Liver (tissue), 9 donors: ENCODE data around the gene PPP6R3. TPM values are rescaled to one million over a fixed set of nuclear protein-coding genes. Genes with fewer than 3 reads are reported as not detected.

Experiments used
- DNase-seq: peaks from one replicate; pipeline ENCODE4 v3.0.0-alpha.2; 2017; ENCODE audit warnings: low spot score
- H3K27ac ChIP-seq, 2 donors: one replicate each; pipeline ENCODE4 v1.7.0; 2013; ENCODE audit warnings: inconsistent platforms in 2 of 2, low read length in 2 of 2, control low read depth in 1 of 2, low read depth in 1 of 2, mild to moderate bottlenecking in 1 of 2
- H3K27me3 ChIP-seq, 4 donors: one replicate each; pipeline versions ENCODE4 v1.6.1 to v1.7.0; 2013; ENCODE audit warnings: low read length in 3 of 4, inconsistent platforms in 1 of 4, mild to moderate bottlenecking in 1 of 4, moderate library complexity in 1 of 4; ENCODE audit not compliant: control insufficient read depth in 4 of 4, insufficient read depth in 4 of 4
- H3K36me3 ChIP-seq, 4 donors: one replicate each; pipeline versions ENCODE4 v1.6.1 to v1.7.0; 2013; ENCODE audit warnings: low read length in 3 of 4, mild to moderate bottlenecking in 3 of 4, low read depth in 1 of 4, moderate library complexity in 1 of 4; ENCODE audit not compliant: control insufficient read depth in 4 of 4, insufficient read depth in 3 of 4
- H3K4me1 ChIP-seq, 4 donors: one replicate each; pipeline versions ENCODE4 v1.6.1 to v1.7.0; 2013; ENCODE audit warnings: low read length in 3 of 4, mild to moderate bottlenecking in 3 of 4, moderate library complexity in 1 of 4; ENCODE audit not compliant: control insufficient read depth in 4 of 4, insufficient read depth in 4 of 4
- H3K4me3 ChIP-seq, 3 donors: one replicate each; pipeline versions ENCODE4 v1.6.1 to v1.7.0; 2013; ENCODE audit warnings: low read length in 3 of 3, control low read depth in 1 of 3, low read depth in 1 of 3, mild to moderate bottlenecking in 1 of 3
- H3K9ac ChIP-seq, 2 donors: one replicate each; pipeline ENCODE4 v1.7.0; 2013; ENCODE audit warnings: low read length in 2 of 2, mild to moderate bottlenecking in 2 of 2, moderate library complexity in 2 of 2, control low read depth in 1 of 2, low read depth in 1 of 2
- H3K9me3 ChIP-seq, 4 donors: one replicate each; pipeline versions ENCODE4 v1.6.1 to v1.7.0; 2013; ENCODE audit warnings: low read length in 3 of 4; ENCODE audit not compliant: control insufficient read depth in 4 of 4
- EGR1 ChIP-seq, 2 donors: IDR thresholded peaks; 2 replicates each; pipeline ENCODE4 v1.6.1; 2016 to 2018; ENCODE audit warnings: antibody characterized with exemption in 2 of 2, low read depth in 2 of 2
- FOXA2 ChIP-seq: IDR thresholded peaks from 2 replicates; pipeline ENCODE4 v1.6.1; 2016; ENCODE audit warnings: antibody characterized with exemption
- GABPA ChIP-seq, 2 donors: IDR thresholded peaks in 1 of 2; conservative IDR thresholded peaks in 1 of 2; 2 replicates each; pipeline ENCODE4 v1.6.1; 2016; ENCODE audit warnings: antibody characterized with exemption in 2 of 2, mild to moderate bottlenecking in 1 of 2, moderate library complexity in 1 of 2
- HNF4G ChIP-seq: IDR thresholded peaks from 2 replicates; pipeline ENCODE4 v1.6.1; 2016; ENCODE audit warnings: antibody characterized with exemption
- JUND ChIP-seq, 2 donors: IDR thresholded peaks; 2 replicates each; pipeline ENCODE4 v1.6.1; 2016; ENCODE audit warnings: antibody characterized with exemption in 2 of 2
- NR2F2 ChIP-seq: IDR thresholded peaks from 2 replicates; pipeline ENCODE4 v1.6.1; 2016; ENCODE audit warnings: antibody characterized with exemption
- RAD21 ChIP-seq, 2 donors: IDR thresholded peaks; 2 replicates each; pipeline ENCODE4 v1.6.1; 2016; ENCODE audit warnings: antibody characterized with exemption in 2 of 2, mild to moderate bottlenecking in 2 of 2
- RXRA ChIP-seq, 2 donors: IDR thresholded peaks; 2 replicates each; pipeline ENCODE4 v1.6.1; 2017 to 2018; ENCODE audit warnings: antibody characterized with exemption in 2 of 2, mild to moderate bottlenecking in 1 of 2
- SP1 ChIP-seq: IDR thresholded peaks from 2 replicates; pipeline ENCODE4 v1.6.1; 2018; ENCODE audit warnings: antibody characterized with exemption, mild to moderate bottlenecking
- WGBS: extraction: QIAGEN DNeasy Blood & Tissue Kit; methylation state at CpG from one replicate; pipeline ENCODE4 v1.1.7; 2013; 5-methylcytosine and 5-hydroxymethylcytosine counted together
- polyA plus RNA-seq, 2 donors: library from polyadenylated mRNA; stranded (reverse) in 1 of 2; unstranded in 1 of 2; fragments of 200-250 nt in 1 of 2; fragments of >200 nt in 1 of 2; fragmentation: Nextera tagmentation in 1 of 2; extraction: Ambion mirVana in 1 of 2; gene quantifications; one replicate each; pipeline versions ENCODE4 v1.2.1 to v1.2.3, GENCODE V29; 2013 to 2015
- total RNA-seq, 2 donors: library from RNA; depleted of rRNA; stranded (reverse); fragments of >200 nt; gene quantifications; one replicate each; pipeline ENCODE4 v1.2.3, GENCODE V29; 2014
- TF ChIP-seq, protein P1 (sequence below): IDR thresholded peaks from 2 replicates; pipeline ENCODE4 v1.6.1; 2016; ENCODE audit warnings: antibody characterized with exemption
- TF ChIP-seq, protein P2 (sequence below): IDR thresholded peaks from 2 replicates; pipeline ENCODE4 v1.6.1; 2016; ENCODE audit warnings: antibody characterized with exemption, mild to moderate bottlenecking
- TF ChIP-seq, protein P3 (sequence below): IDR thresholded peaks from 2 replicates; pipeline ENCODE4 v1.6.1; 2016; ENCODE audit warnings: antibody characterized with exemption
- TF ChIP-seq, protein P4 (sequence below): IDR thresholded peaks from 2 replicates; pipeline ENCODE4 v1.6.1; 2016; ENCODE audit warnings: antibody characterized with exemption
- donor health status: healthy.
- donor health status: healthy.
- donor health status: healthy.
- donor health status: healthy.
- donor health status: healthy.

Gene PPP6R3
- total and polyA plus RNA-seq, 4 donors, result 12.3 to 101 (median 58.1) TPM

DNA sequence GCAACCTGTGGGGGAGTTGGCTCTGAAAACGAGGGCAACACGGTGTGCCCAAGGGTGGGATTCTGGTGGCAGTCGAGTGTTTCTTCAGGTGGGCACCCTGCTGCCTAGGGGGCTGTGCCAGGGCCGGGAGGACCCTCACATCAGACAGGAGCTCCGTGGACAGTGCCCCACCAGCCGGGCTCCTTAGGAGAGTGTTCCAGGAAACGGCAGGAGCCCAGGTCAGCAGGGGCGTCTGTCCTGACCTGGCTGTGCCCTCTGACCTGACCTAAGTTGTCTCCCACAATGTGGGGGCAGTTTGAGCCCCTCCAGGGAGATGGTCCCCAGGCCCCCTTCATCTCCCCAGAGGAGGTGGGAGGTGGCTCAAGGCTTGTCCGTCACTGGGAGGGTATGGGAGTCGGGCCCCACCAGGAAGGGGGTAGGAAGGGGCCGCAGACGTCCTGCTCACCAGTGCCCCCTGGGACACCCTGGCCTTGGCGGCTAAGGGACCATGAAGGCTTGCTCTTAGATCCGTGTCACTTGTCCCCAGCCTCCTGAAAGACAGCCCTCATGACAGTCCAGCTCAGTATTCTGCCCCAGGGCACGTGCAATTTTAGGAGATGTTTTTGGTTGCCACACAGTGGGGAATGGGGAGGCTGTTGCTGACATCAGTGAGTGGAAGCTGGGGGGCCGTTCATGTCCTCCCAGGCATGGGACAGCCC is 191.6 kb downstream of the PPP6R3 start:
- Histone ChIP-seq H3K27me3 (no peaks in the 10 kb centered on the region), H3K9me3 (peaks cover 4 to 13% (median 10%) of the 10 kb centered on the region in 4 donors), H3K27ac (no peak overlapping the region), H3K4me3 (no peak overlapping the region), H3K9ac (no peak overlapping the region), H3K36me3 (no peaks in the 10 kb centered on the region), H3K4me1 (no peaks in the 10 kb centered on the region)
- WGBS, result 63% methylated on average over 16 of the region's 16 CpGs
- TF ChIP-seq HNF4G (no peak), FOXA2 (no peak)
- TF ChIP-seq, protein P1, sequence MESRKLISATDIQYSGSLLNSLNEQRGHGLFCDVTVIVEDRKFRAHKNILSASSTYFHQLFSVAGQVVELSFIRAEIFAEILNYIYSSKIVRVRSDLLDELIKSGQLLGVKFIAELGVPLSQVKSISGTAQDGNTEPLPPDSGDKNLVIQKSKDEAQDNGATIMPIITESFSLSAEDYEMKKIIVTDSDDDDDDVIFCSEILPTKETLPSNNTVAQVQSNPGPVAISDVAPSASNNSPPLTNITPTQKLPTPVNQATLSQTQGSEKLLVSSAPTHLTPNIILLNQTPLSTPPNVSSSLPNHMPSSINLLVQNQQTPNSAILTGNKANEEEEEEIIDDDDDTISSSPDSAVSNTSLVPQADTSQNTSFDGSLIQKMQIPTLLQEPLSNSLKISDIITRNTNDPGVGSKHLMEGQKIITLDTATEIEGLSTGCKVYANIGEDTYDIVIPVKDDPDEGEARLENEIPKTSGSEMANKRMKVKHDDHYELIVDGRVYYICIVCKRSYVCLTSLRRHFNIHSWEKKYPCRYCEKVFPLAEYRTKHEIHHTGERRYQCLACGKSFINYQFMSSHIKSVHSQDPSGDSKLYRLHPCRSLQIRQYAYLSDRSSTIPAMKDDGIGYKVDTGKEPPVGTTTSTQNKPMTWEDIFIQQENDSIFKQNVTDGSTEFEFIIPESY, result no peak
- no peak for DNase-seq

DNA sequence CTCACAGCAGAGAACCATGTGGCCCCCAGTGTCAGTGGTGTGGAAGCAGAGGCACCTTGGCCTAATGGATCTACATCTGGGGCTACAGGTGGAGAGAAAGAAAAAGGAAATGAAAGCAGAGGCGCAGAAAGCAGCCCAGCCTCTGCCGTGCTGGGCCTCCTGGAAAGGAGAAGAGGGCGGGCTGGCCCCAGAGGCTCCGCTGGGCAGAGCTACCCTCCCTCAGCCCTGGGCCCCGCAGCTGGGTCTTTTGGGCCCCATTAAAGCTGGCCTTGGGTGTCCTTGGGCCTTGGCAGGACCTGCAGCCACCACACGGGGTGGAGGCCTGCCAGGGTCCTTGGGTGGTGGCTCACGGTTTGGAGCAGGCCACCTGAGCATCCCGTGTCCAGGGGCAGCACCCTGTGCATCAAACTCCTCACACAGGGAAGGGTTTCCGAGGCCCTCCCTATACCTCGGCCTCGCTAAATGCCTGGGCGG is 192.2 kb downstream of the PPP6R3 start:
- H3K9me3 ChIP-seq, result peaks cover 0 to 8% (median 4%) of the 10 kb centered on the region in 4 donors
- no peak overlapping the region for H3K4me3 ChIP-seq
- no peaks in the 10 kb centered on the region for H3K27me3 ChIP-seq
- H3K9ac ChIP-seq, result no peak overlapping the region
- 85% methylated on average over 12 of the region's 12 CpGs for WGBS
- no peaks in the 10 kb centered on the region for H3K36me3 ChIP-seq
- TF ChIP-seq, protein P2, sequence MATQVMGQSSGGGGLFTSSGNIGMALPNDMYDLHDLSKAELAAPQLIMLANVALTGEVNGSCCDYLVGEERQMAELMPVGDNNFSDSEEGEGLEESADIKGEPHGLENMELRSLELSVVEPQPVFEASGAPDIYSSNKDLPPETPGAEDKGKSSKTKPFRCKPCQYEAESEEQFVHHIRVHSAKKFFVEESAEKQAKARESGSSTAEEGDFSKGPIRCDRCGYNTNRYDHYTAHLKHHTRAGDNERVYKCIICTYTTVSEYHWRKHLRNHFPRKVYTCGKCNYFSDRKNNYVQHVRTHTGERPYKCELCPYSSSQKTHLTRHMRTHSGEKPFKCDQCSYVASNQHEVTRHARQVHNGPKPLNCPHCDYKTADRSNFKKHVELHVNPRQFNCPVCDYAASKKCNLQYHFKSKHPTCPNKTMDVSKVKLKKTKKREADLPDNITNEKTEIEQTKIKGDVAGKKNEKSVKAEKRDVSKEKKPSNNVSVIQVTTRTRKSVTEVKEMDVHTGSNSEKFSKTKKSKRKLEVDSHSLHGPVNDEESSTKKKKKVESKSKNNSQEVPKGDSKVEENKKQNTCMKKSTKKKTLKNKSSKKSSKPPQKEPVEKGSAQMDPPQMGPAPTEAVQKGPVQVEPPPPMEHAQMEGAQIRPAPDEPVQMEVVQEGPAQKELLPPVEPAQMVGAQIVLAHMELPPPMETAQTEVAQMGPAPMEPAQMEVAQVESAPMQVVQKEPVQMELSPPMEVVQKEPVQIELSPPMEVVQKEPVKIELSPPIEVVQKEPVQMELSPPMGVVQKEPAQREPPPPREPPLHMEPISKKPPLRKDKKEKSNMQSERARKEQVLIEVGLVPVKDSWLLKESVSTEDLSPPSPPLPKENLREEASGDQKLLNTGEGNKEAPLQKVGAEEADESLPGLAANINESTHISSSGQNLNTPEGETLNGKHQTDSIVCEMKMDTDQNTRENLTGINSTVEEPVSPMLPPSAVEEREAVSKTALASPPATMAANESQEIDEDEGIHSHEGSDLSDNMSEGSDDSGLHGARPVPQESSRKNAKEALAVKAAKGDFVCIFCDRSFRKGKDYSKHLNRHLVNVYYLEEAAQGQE, result no peak
- TF ChIP-seq, protein P3, sequence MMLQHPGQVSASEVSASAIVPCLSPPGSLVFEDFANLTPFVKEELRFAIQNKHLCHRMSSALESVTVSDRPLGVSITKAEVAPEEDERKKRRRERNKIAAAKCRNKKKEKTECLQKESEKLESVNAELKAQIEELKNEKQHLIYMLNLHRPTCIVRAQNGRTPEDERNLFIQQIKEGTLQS, result no peak
- no peak for TF ChIP-seq RAD21 (IDR thresholded peaks at IDR 0.05)
- DNase-seq, result no peak
- no peak overlapping the region for H3K27ac ChIP-seq
- H3K4me1 ChIP-seq, result no peaks in the 10 kb centered on the region

DNA sequence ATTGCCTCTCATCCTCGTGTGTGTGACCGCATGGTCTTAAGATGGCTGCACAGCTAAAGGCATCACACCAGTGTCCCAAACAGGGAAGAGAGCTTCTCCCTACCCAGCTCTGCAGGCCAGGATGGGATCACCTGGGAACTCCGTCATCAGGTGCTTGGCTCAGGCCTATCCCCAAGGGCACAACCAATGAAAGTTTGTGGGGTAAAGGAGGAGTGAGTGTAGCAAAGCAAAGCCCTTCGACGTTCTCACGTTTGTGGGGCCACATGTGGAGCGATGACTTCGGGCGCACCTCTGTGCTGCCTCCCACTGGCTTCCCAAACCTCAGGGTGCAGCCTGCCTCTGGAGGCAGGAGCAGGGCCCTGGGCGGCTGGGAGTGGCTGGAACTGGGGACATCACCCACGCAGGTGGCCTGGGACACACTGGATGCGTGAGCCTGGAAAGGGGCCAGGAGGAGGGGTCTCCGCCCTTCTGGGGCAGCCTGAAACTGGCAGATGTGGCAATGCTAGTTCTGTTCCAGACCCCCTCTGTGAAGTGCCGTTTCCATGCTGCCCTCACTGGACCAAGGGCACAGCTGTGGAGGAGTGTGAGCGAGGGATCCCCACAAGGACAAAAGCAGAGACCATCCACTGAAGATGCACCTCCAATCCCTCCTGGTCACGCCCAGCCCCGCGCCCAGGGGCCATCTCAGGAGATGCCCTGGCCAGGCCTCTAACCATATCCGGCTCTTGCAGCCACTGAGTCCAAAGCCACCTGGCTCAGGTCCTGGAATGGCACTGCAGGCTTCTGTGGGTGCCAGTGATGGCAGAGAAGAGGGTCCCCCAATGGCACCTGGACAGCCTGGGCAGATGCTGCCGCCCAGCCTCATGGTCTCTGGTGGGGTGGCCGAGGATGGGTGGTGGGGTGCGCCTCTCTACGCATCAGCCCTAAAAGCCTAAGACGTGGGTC is 193.2 kb downstream of the PPP6R3 start:
- H3K36me3 ChIP-seq, result no peaks in the 10 kb centered on the region
- no peak for DNase-seq
- no peaks in the 10 kb centered on the region for H3K4me1 ChIP-seq
- H3K27ac ChIP-seq, result no peak overlapping the region
- H3K4me3 ChIP-seq, result no peak overlapping the region
- 84% methylated on average over 24 of the region's 24 CpGs for WGBS
- no peaks in the 10 kb centered on the region for H3K27me3 ChIP-seq
- H3K9me3 ChIP-seq, result peaks cover 0 to 8% (median 4%) of the 10 kb centered on the region in 4 donors
- no peak overlapping the region for H3K9ac ChIP-seq
- TF ChIP-seq EGR1 (IDR thresholded peaks at IDR 0.05; ENCODE audit: low read depth in 2 of 2) (no peak), JUND (IDR thresholded peaks at IDR 0.05) (no peak), NR2F2 (no peak), FOXA2 (no peak), RXRA (IDR thresholded peaks at IDR 0.05) (no peak), GABPA (IDR thresholded peaks at IDR 0.05 in 1 of 2, conservative IDR thresholded peaks at IDR 0.05 in 1 of 2) (no peak), SP1 (no peak), RAD21 (IDR thresholded peaks at IDR 0.05) (no peak)
- TF ChIP-seq, protein P4, sequence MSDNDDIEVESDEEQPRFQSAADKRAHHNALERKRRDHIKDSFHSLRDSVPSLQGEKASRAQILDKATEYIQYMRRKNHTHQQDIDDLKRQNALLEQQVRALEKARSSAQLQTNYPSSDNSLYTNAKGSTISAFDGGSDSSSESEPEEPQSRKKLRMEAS, result no peak
- TF ChIP-seq, protein P3, result no peak
- TF ChIP-seq, protein P2, result no peak
